ENCODE results near the gene ACY1. TPM values are rescaled to one million over a fixed set of nuclear protein-coding genes. Genes with fewer than 3 reads are reported as not detected.

ACY1 gene
- total and polyA plus RNA-seq, 10 of the 15 experiments (the other 5 are each of a cell fraction or from before 2014, with no cell fraction given): 18.5 to 42.2 (median 27.8) TPM

DNA sequence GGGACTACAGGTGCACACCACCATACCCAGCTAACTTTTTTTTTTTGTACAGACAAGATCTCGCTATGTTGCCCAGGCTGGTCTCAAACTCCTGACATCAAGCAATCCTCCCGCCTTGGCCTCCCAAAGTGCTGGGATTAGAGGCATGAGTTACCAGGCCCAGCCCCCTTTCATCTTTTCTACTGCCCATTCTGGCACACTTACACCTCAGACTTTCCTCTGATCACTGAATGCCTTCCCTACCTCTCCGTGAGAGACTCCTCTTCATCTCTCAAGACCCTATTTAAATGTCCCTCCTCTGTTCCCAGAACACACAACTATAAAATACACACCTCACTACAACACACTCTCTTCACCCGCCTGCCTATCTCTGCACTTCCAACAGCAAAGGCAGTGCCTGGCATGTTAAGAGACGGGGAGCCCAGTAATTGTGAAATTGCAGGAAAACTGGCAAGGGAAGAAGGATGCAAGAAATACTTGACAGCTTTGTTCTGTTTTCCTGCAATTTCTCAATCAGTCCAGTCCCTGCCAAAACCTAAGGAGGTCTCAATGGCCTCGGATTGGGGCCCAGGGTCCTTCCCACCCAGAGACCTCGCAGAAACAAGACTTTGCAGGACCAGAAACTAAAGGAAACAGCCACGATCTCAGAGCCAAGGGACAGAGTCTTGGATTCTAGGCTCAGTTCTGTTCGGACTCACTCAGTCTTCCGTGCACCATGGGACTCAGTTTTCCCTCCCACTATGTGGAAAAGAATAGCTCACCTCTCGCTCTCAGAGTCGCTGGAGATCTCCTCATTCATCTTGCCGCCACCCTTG lies 42.5 kb upstream of the ACY1 start (continued):
- TF ChIP-seq IKZF2 (IDR thresholded peaks at IDR 0.05): no peak
- no peak for TF ChIP-seq HCFC1 (IDR thresholded peaks at IDR 0.05; ENCODE audit: low read length)
- TF ChIP-seq, protein P1, sequence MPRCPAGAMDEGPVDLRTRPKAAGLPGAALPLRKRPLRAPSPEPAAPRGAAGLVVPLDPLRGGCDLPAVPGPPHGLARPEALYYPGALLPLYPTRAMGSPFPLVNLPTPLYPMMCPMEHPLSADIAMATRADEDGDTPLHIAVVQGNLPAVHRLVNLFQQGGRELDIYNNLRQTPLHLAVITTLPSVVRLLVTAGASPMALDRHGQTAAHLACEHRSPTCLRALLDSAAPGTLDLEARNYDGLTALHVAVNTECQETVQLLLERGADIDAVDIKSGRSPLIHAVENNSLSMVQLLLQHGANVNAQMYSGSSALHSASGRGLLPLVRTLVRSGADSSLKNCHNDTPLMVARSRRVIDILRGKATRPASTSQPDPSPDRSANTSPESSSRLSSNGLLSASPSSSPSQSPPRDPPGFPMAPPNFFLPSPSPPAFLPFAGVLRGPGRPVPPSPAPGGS (IDR thresholded peaks at IDR 0.05; ENCODE audit: borderline replicate concordance, insufficient read depth, low read depth, low read length, poor library complexity, severe bottlenecking): no peak
- TF ChIP-seq, protein P2, sequence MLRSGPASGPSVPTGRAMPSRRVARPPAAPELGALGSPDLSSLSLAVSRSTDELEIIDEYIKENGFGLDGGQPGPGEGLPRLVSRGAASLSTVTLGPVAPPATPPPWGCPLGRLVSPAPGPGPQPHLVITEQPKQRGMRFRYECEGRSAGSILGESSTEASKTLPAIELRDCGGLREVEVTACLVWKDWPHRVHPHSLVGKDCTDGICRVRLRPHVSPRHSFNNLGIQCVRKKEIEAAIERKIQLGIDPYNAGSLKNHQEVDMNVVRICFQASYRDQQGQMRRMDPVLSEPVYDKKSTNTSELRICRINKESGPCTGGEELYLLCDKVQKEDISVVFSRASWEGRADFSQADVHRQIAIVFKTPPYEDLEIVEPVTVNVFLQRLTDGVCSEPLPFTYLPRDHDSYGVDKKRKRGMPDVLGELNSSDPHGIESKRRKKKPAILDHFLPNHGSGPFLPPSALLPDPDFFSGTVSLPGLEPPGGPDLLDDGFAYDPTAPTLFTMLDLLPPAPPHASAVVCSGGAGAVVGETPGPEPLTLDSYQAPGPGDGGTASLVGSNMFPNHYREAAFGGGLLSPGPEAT (IDR thresholded peaks at IDR 0.05; ENCODE audit: low read depth): no peak
- no peak for TF ChIP-seq KLF5 (IDR thresholded peaks at IDR 0.05; ENCODE audit: partially characterized antibody)
- TF ChIP-seq, protein P3, sequence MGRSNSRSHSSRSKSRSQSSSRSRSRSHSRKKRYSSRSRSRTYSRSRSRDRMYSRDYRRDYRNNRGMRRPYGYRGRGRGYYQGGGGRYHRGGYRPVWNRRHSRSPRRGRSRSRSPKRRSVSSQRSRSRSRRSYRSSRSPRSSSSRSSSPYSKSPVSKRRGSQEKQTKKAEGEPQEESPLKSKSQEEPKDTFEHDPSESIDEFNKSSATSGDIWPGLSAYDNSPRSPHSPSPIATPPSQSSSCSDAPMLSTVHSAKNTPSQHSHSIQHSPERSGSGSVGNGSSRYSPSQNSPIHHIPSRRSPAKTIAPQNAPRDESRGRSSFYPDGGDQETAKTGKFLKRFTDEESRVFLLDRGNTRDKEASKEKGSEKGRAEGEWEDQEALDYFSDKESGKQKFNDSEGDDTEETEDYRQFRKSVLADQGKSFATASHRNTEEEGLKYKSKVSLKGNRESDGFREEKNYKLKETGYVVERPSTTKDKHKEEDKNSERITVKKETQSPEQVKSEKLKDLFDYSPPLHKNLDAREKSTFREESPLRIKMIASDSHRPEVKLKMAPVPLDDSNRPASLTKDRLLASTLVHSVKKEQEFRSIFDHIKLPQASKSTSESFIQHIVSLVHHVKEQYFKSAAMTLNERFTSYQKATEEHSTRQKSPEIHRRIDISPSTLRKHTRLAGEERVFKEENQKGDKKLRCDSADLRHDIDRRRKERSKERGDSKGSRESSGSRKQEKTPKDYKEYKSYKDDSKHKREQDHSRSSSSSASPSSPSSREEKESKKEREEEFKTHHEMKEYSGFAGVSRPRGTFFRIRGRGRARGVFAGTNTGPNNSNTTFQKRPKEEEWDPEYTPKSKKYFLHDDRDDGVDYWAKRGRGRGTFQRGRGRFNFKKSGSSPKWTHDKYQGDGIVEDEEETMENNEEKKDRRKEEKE (IDR thresholded peaks at IDR 0.05): no peak
- no peak for TF ChIP-seq RCOR1 (conservative IDR thresholded peaks at IDR 0.05; ENCODE audit: low read depth, low read length)

Measured in GM12878 (cell line).